Stimulated activated CD4-positive, alpha-beta T cell treated with anti-CD3 and anti-CD28 coated beads, Interleukin-4, amount 100 ng/mL, for 48 hours (primary cell): Measurements from ENCODE around the gene CAMK4.

Experiments used
- DNase-seq, 2 donors: peaks; one replicate each; pipeline ENCODE4 v3.0.0-alpha.2; 2020; ENCODE audit warnings: low read depth in 2 of 2

CAMK4 gene

GRCh38 chr5:111486055-111486454 is 261.9 kb downstream of the CAMK4 start:
- DNase-seq, result no peak

GRCh38 chr5:111486926-111487325 is 262.7 kb downstream of the CAMK4 start:
- no peak for DNase-seq

- no peak for DNase-seq
These were observed 264.2 kb downstream of the CAMK4 start for GRCh38 chr5:111488353-111488752.

- no peak for DNase-seq
These were observed 268.8 kb downstream of the CAMK4 start for GRCh38 chr5:111493031-111493430.

GRCh38 chr5:111494355-111494999 is 270.3 kb downstream of the CAMK4 start:
- DNase-seq, result no peak

- no peak for DNase-seq
These were observed 271.0 kb downstream of the CAMK4 start for GRCh38 chr5:111495159-111495558.

- DNase-seq, result no peak
These were observed 274.2 kb downstream of the CAMK4 start for GRCh38 chr5:111498346-111498745.

- DNase-seq, result no peak
These were observed 278.8 kb downstream of the CAMK4 start for GRCh38 chr5:111502956-111503355.

- no peak for DNase-seq
These were observed 280.9 kb downstream of the CAMK4 start for GRCh38 chr5:111505096-111505495.

- DNase-seq, result no peak
These were observed 283.1 kb downstream of the CAMK4 start for GRCh38 chr5:111507276-111507675.

GRCh38 chr5:111509119-111509518 is 284.9 kb downstream of the CAMK4 start:
- DNase-seq, result no peak

- DNase-seq, result no peak
These were observed 287.1 kb downstream of the CAMK4 start for GRCh38 chr5:111511174-111511830.

GRCh38 chr5:111511831-111512374 is 287.7 kb downstream of the CAMK4 start:
- DNase-seq, result peak in 1 of 2 donors; percentile 9

GRCh38 chr5:111512375-111513130 is 288.4 kb downstream of the CAMK4 start, which contains the start of gene STARD4:
TSS of gene STARD4 (minus strand) at chr5:111512535. CDS start at chr5:111507433, 5,102 bp downstream.
- peak; percentile 86 to 92 for DNase-seq

GRCh38 chr5:111513131-111513520 is 288.9 kb downstream of the CAMK4 start:
- peak in 1 of 2 donors; percentile 23 for DNase-seq

GRCh38 chr5:111514087-111514486 is 289.9 kb downstream of the CAMK4 start:
- DNase-seq, result no peak

- DNase-seq, result no peak
These were observed 293.8 kb downstream of the CAMK4 start for GRCh38 chr5:111517853-111518501.

GRCh38 chr5:111518777-111519176 is 294.6 kb downstream of the CAMK4 start:
- DNase-seq, result no peak

GRCh38 chr5:111520908-111521307 is 296.7 kb downstream of the CAMK4 start:
- DNase-seq, result no peak

GRCh38 chr5:111528056-111528455 is 303.9 kb downstream of the CAMK4 start:
- no peak for DNase-seq

GRCh38 chr5:111530298-111530740 is 306.1 kb downstream of the CAMK4 start:
- DNase-seq, result peak; percentile 54 to 70
